Loucy (cell line): Measurements from ENCODE around the gene NFASC.

Experiments used
- EZH2phosphoT487 ChIP-seq: fragments of 200-600 bp; IDR thresholded peaks from 2 replicates; pipeline ENCODE4 v1.6.1; 2018; ENCODE audit warnings: antibody characterized with exemption, mild to moderate bottlenecking, moderate library complexity, borderline replicate concordance
- TF ChIP-seq, protein P1 (sequence below): fragments of 200-600 bp; sonication (generic); conservative IDR thresholded peaks from 2 replicates; pipeline ENCODE4 v1.5.1; 2014; ENCODE audit warnings: mild to moderate bottlenecking, antibody characterized with exemption, low read length

DNA sequence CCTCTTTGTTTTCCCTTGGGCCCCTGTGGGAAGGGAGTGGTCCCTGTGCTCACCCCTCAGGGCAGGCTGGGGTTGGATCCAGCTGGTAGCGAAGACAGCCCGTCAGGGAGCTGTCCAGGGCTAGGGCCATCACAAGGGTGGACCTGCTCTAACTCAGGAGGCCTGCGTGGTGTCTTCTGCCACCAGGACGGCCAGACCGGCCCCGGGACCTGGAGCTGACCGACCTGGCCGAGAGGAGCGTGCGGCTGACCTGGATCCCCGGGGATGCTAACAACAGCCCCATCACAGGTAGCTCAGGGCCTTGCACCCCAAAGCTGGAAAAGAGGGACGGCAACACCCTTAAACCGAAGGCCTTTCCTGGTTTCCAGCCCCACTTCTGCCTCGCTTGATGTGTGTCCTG lies 108.1 kb downstream of the NFASC start:
- no peak for TF ChIP-seq EZH2phosphoT487
- TF ChIP-seq, protein P1, sequence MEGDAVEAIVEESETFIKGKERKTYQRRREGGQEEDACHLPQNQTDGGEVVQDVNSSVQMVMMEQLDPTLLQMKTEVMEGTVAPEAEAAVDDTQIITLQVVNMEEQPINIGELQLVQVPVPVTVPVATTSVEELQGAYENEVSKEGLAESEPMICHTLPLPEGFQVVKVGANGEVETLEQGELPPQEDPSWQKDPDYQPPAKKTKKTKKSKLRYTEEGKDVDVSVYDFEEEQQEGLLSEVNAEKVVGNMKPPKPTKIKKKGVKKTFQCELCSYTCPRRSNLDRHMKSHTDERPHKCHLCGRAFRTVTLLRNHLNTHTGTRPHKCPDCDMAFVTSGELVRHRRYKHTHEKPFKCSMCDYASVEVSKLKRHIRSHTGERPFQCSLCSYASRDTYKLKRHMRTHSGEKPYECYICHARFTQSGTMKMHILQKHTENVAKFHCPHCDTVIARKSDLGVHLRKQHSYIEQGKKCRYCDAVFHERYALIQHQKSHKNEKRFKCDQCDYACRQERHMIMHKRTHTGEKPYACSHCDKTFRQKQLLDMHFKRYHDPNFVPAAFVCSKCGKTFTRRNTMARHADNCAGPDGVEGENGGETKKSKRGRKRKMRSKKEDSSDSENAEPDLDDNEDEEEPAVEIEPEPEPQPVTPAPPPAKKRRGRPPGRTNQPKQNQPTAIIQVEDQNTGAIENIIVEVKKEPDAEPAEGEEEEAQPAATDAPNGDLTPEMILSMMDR = no peak
